CD4-positive, alpha-beta T cell treated with Interleukin-15 for 1 hour (primary cell): Measurements from ENCODE around the gene CLRN3.

Source experiments
- DNase-seq: peaks from one replicate; pipeline ENCODE4 v3.0.0-alpha.2; 2020

The CLRN3 gene

GRCh38 chr10:127894146-127894545, 1.4 kb upstream of the CLRN3 start:
- DNase-seq, result no peak

GRCh38 chr10:127890832-127891334, 1.9 kb downstream of the CLRN3 start:
- no peak for DNase-seq

DNA sequence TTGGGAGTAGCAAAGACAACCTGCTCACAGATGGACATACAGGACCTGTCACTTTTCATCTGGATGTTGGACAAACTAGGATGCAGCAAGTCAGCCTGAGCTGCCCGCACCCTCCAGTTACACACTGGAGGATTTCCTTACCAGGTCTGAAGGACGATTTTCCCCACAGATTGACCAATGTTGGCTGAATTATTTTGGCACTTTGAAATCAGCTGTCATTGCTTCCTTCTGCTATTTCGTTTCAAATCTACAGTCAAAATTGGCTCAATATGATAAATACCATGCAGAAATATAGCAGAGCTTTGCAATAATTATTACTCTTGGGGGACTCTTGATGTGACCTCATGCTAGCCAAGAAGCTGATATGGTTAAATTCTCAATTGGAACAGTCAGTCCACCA, 2.5 kb downstream of the CLRN3 start:
- no peak for DNase-seq

DNA sequence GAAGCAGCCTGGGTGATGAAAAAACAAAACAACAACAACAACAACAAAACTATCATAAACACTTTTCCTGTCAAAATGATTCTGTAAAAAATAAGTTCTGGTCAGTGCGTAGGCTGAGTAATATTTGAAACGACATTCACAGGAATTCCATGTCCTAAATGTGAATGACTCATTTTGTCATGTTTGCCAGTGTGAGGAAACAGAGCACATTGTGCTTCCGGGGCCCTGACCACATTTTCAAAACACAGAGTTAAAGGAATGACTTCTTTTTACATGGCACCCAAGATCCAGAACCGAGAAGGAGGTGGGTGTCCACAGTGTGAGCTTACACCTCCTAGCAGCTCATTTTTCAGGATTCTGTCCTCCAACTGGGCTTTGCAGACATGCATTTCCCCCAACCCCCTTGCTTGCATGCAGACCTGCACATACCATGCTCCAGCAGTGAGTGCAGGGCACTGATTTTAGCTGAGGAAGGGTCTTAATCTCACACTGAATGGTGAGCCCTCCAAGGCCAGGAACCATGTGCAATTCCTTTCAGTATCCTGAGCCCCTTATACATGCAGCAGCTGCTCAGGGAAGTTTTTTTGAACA, 3.0 kb downstream of the CLRN3 start:
- DNase-seq, result no peak

DNA sequence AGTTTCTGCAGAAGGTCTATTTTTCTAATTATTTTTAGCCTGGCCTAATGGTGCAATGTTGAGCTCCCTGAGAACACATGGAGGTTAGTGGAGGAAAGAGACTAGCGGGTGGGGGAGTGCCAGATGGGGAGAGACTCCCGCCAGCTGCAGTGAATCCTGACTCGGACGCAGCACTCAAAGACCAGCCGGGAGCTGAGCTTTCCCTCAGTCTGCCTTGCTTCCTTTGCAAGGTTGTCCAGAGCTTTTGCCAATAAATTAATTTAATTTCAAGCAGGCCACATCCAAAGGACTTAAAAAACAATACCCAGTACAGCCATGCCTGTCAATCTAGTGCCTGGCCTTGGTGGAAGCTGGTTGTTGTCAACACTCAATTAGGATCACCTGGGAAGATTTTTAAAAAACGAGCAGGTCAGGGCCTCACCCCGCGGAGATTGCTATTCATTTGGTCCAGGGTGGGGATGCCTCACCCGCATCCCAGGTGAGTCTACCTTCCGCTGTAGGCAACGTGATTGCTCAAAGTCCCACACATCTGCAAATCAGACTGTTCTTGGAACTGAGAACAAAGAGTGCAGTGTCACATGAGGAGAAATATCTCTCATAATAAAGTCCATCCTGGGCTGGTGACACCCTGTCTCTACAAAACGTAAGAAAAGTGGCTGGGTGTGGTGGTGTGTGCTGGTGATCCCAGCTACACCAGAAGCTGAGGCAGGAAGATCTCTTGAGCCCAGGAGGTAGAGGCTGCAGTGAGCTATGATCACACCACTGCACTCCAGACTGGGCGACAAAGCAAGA, 4.0 kb downstream of the CLRN3 start:
- no peak for DNase-seq

DNA sequence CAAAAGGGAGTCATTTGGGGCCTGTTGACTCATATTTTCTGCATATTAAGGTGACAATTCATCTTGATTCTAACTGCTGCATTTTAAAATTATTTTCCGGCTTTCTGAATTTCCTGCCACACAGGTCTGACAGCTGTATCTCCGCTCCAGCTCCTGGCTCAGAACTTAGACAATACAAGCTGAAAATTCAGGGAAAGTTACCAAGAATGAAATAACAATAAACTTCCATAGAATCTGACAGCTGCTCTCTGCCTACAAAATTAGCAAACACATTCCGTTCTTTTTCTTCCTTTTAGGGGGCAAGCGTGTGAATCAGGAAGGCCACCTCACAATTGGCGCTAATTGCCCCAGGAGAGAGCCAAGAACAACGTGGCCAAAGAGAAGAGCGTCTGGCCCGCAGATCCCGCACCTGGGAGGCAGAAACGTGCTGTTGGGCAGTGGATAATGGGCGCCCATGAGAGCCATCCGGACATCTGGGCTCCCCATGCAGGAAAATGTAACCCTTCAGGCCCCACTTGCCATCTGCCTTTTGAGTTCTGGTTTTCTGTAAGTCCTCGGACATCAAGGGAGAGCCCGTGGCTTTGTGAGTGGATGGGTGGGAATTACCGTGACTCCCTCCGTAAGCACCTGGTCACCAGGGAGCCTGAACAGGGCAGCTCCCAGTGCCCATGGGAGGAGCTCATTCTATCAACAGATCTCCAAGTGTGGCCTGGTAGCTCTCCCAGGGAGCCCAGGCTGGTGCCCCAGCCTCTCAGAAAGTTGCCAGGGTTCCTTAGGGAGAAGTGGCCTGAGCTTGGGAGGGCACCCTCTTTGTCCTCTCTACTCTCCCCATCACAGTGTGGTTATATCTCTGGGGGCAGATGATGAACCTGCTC, 5.0 kb downstream of the CLRN3 start:
- no peak for DNase-seq

DNA sequence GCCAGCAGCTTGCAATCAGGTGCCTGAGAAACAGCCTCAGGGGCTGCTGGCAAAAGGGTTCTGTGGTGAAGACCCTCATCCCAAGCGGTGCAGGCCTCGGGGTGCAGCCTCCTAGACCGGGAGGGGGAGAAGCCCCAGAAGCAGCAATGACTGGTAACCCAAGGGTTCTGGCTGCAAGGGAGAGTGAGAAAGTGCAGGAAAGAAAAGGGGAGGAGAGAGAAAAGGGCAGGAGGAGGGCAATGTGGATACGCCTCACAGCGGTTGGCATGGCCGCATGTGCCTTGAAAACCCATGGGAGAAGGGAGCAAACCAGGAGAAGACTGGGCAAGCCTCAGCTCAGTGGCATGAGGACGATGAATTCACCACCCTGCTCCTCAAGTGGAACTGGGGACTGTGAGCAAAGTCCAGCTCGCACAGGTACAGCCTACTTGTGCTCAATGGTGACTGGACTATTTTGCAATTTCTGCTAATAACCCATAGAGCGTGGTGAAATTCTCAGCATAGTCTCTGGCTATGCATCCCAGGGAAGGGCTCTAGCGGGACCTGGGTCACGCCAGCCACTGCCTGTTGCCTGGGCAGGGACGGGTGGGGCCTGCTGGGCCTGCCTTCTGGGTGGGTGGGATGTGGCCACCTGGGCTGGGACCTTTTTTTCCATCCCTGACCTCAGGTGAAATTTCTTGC, 6.2 kb downstream of the CLRN3 start:
- no peak for DNase-seq

DNA sequence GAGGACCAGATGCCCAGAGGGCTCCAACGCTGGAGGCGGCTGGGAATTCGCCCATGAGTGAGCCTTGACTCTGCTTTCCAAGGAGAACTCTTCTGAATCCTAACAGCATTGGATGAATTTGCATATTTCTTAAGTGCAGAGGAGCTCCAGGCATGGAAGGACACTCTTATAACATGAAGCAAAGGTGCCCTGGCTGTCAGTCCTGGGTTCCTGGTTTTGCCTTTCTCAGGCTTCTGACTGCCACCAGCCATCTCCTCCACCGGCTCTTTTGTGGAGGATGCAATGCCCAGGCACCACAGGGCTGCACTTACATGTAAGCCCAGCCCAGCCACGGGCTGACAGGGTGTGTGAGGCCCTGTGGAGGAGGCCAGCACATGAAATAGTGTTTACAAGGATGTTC, 8.2 kb downstream of the CLRN3 start:
- no peak for DNase-seq

GRCh38 chr10:127883516-127883915, 9.2 kb downstream of the CLRN3 start:
- DNase-seq, result no peak

DNA sequence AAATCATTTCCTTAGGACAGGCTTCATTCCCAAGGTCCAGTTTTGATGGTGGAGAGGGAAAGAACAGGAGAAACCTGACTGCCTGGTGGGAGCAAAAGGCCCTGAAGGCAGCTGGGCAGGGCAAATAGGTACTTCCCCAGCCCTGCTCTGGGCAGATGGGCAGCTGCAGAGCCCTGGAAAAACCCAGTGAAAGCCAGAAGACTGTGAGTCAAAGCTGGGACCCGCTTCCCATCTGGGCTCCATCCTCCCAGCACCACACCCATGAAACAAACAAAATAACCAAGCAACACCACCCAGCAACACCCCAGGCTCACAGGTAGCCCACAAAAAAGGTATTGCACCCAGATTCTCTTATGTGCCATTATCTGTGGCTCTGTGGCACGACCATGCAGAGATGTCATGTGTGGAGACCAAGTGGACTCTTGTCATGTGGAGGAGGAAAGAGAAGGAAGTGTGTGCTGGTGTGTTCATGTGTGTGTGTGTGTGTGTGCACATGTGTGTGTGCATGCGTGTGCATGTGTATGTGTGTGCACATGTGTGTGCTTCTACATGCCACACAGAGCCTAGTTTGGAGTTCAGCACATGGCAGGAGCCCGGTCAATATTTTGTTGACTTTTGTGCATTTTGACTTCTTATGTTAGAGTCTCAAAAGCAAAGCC, 9.8 kb downstream of the CLRN3 start:
- peak; percentile 50 for DNase-seq

DNA sequence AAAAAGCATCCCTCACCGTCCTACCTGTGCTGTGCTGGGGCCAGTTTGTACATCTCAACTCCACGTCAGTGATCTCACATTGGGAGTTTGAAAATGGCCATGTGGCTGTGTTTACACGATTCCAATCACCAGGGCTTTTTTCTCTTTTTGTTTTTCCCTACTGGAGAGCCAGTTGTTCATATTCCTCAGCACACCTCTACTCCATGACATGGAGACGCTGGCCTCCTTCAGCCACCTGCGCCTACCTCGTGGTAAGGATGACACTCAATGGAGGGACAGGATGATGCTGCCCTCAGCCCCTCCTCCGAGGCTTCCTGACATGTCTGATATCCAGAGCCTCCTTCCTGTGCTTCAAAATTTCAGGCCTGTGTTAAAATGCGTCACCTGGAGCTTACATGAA, 10.3 kb downstream of the CLRN3 start:
- no peak for DNase-seq

GRCh38 chr10:127881262-127881661, 11.5 kb downstream of the CLRN3 start:
- no peak for DNase-seq

- peak; percentile 48 for DNase-seq
Measured at GRCh38 chr10:127880557-127880956, 12.2 kb downstream of the CLRN3 start.

- no peak for DNase-seq
Measured at GRCh38 chr10:127878475-127879055, 14.2 kb downstream of the CLRN3 start.

- DNase-seq, result no peak
Measured at GRCh38 chr10:127877699-127878098, 15.0 kb downstream of the CLRN3 start.

GRCh38 chr10:127877116-127877515, 15.6 kb downstream of the CLRN3 start:
- no peak for DNase-seq

GRCh38 chr10:127875916-127876315, 16.8 kb downstream of the CLRN3 start:
- DNase-seq, result no peak

DNA sequence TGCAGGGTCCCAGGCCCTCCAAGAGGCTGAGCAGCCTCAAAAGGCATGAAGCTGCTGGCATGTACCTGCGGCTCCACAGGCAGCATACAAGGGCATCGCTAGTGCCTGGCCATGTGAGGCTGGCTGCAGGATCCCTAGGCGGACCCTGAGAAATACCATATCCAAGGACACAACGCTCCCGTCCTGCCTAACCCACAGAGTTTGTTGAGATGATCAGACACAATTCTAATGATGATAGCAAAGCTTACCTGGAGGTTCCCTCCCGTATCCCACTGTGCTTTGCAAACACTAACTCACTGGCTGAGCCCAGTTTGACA, 17.3 kb downstream of the CLRN3 start:
- no peak for DNase-seq

GRCh38 chr10:127874671-127875448, 17.9 kb downstream of the CLRN3 start:
- DNase-seq, result no peak

GRCh38 chr10:127873901-127874470, 18.8 kb downstream of the CLRN3 start:
- DNase-seq, result no peak
